Mesothelial cell of epicardium (in vitro differentiated cells): ENCODE measurements around the gene CDH4. TPM values are rescaled to one million over a fixed set of nuclear protein-coding genes. Genes with fewer than 3 reads are reported as not detected.

Experiments used
- DNase-seq, 2 experiments: peaks; one replicate each; pipeline ENCODE4 v3.0.0; 2021; ENCODE audit warnings: low spot score in 2 of 2; ENCODE audit not compliant: unreplicated experiment in 2 of 2
- H3K27ac Mint-ChIP-seq: 2 replicates; pipeline ENCODE4 v1.8.0; 2021; ENCODE audit warnings: mixed read lengths
- H3K27me3 Mint-ChIP-seq: 2 replicates; pipeline ENCODE4 v1.8.0; 2021; ENCODE audit warnings: low read depth, mixed read lengths
- H3K36me3 Mint-ChIP-seq: 2 replicates; pipeline ENCODE4 v1.8.0; 2021; ENCODE audit warnings: mixed read lengths
- H3K4me1 Mint-ChIP-seq: 2 replicates; pipeline ENCODE4 v1.8.0; 2021; ENCODE audit warnings: mixed read lengths
- H3K4me3 Mint-ChIP-seq: 2 replicates; pipeline ENCODE4 v1.8.0; 2021; ENCODE audit warnings: mild to moderate bottlenecking, moderate library complexity, mixed read lengths
- H3K9me3 Mint-ChIP-seq: 2 replicates; pipeline ENCODE4 v1.8.0; 2021; ENCODE audit warnings: mixed read lengths
- CTCF ChIP-seq: fragments of 200-600 bp; sonication (generic); IDR thresholded peaks from one replicate; pipeline ENCODE4 v1.5.0; 2021; ENCODE audit warnings: antibody characterized with exemption; ENCODE audit not compliant: unreplicated experiment
- total RNA-seq: library from RNA; stranded (reverse); gene quantifications from 3 replicates; pipeline ENCODE4 v1.2.1, GENCODE V29; 2021

The CDH4 gene
- total RNA-seq, 1 donor from 2014 or later, result 1.1 TPM

- Mint-ChIP-seq H3K4me3 (no peak overlapping the region), H3K36me3 (no peaks in the 10 kb centered on the region), H3K4me1 (no peaks in the 10 kb centered on the region), H3K9me3 (no peaks in the 10 kb centered on the region), H3K27ac (no peak overlapping the region), H3K27me3 (peaks cover 30% of the 10 kb centered on the region)
- DNase-seq, result no peak
- no peak for TF ChIP-seq CTCF
Observed at GRCh38 chr20:61652146-61652545, 400.1 kb downstream of the CDH4 start.

- no peak for TF ChIP-seq CTCF
- H3K9me3 Mint-ChIP-seq, result no peaks in the 10 kb centered on the region
Observed at GRCh38 chr20:61654726-61655125, 402.7 kb downstream of the CDH4 start.

GRCh38 chr20:61655591-61655990 lies 403.5 kb downstream of the CDH4 start:
- H3K4me1 Mint-ChIP-seq, result peaks cover 3% of the 10 kb centered on the region
- no peak for DNase-seq
- H3K4me3 Mint-ChIP-seq, result no peak overlapping the region
- no peak for TF ChIP-seq CTCF
- H3K27ac Mint-ChIP-seq, result no peak overlapping the region
- H3K36me3 Mint-ChIP-seq, result no peaks in the 10 kb centered on the region
- H3K27me3 Mint-ChIP-seq, result peaks cover 10% of the 10 kb centered on the region
- no peaks in the 10 kb centered on the region for H3K9me3 Mint-ChIP-seq

More at GRCh38 chr20:61654726-61655125, 402.7 kb downstream of the CDH4 start:
- no peaks in the 10 kb centered on the region for H3K36me3 Mint-ChIP-seq
- no peak overlapping the region for H3K27ac Mint-ChIP-seq
- H3K27me3 Mint-ChIP-seq, result peaks cover 15% of the 10 kb centered on the region
- H3K4me3 Mint-ChIP-seq, result no peak overlapping the region
- DNase-seq, result no peak
- H3K4me1 Mint-ChIP-seq, result no peaks in the 10 kb centered on the region

GRCh38 chr20:61656198-61656597 lies 404.1 kb downstream of the CDH4 start:
- Mint-ChIP-seq H3K36me3 (no peaks in the 10 kb centered on the region), H3K9me3 (no peaks in the 10 kb centered on the region)

GRCh38 chr20:61657721-61658377 lies 405.8 kb downstream of the CDH4 start:
- H3K9me3 Mint-ChIP-seq, result no peaks in the 10 kb centered on the region
- H3K4me3 Mint-ChIP-seq, result no peak overlapping the region
- H3K27me3 Mint-ChIP-seq, result peaks cover 5% of the 10 kb centered on the region
- no peaks in the 10 kb centered on the region for H3K36me3 Mint-ChIP-seq
- DNase-seq, result no peak
- no peak overlapping the region for H3K27ac Mint-ChIP-seq
- TF ChIP-seq CTCF, result no peak
- peaks cover 3% of the 10 kb centered on the region for H3K4me1 Mint-ChIP-seq

More at GRCh38 chr20:61656198-61656597, 404.1 kb downstream of the CDH4 start:
- TF ChIP-seq CTCF, result no peak
- Mint-ChIP-seq H3K27me3 (peaks cover 5% of the 10 kb centered on the region), H3K27ac (no peak overlapping the region), H3K4me1 (peaks cover 3% of the 10 kb centered on the region), H3K4me3 (no peak overlapping the region)
- DNase-seq, result no peak

GRCh38 chr20:61658563-61658962 lies 406.5 kb downstream of the CDH4 start:
- H3K4me3 Mint-ChIP-seq, result no peak overlapping the region
- DNase-seq, result no peak
- H3K9me3 Mint-ChIP-seq, result no peaks in the 10 kb centered on the region
- no peak for TF ChIP-seq CTCF
- peaks cover 5% of the 10 kb centered on the region for H3K27me3 Mint-ChIP-seq
- no peaks in the 10 kb centered on the region for H3K36me3 Mint-ChIP-seq
- peaks cover 3% of the 10 kb centered on the region for H3K4me1 Mint-ChIP-seq
- H3K27ac Mint-ChIP-seq, result no peak overlapping the region
